ENCODE results near the gene ALPK1. TPM values are rescaled to one million over a fixed set of nuclear protein-coding genes. Genes with fewer than 3 reads are reported as not detected.
A peak's percentile ranks its signal among the peaks of the same experiment; 100 is the strongest.
"Not testable (repeated sequence)": the region's sequence is repeated elsewhere in the genome, so short reads cannot be mapped to it uniquely, and the experiment has no call there.

ALPK1 gene
- total RNA-seq, 2 experiments from 2014 or later: 14.0 to 14.7 TPM

GRCh38 chr4:112302320-112303274 lies 5.4 kb downstream of the ALPK1 start:
- H3K4me3 Mint-ChIP-seq: no peak overlapping the region
- peaks cover 16% of the 10 kb centered on the region for H3K36me3 Mint-ChIP-seq
- H3K4me1 Mint-ChIP-seq: peaks cover 27% of the 10 kb centered on the region
- no peak overlapping the region for H3K27ac Mint-ChIP-seq
- no peaks in the 10 kb centered on the region for H3K27me3 Mint-ChIP-seq
- no peaks in the 10 kb centered on the region for H3K9me3 Mint-ChIP-seq
- no peak for DNase-seq

- H3K9me3 Mint-ChIP-seq, H3K27me3 Mint-ChIP-seq, H3K4me3 Mint-ChIP-seq, DNase-seq, H3K27ac Mint-ChIP-seq: not testable (repeated sequence)
- Mint-ChIP-seq H3K36me3 (peaks cover 24% of the 10 kb centered on the region), H3K4me1 (peaks cover 28% of the 10 kb centered on the region)
These were observed 8.3 kb downstream of the ALPK1 start for GRCh38 chr4:112305477-112305876.

- H3K27me3 Mint-ChIP-seq, H3K9me3 Mint-ChIP-seq: not testable (repeated sequence)
- Mint-ChIP-seq H3K27ac (peak overlapping the region; percentile 30), H3K4me3 (peak overlapping the region; percentile 64), H3K4me1 (peaks cover 25% of the 10 kb centered on the region), H3K36me3 (peaks cover 24% of the 10 kb centered on the region)
- peak; percentile 40 for DNase-seq
These were observed 12.2 kb downstream of the ALPK1 start for GRCh38 chr4:112309263-112309791.

GRCh38 chr4:112311516-112311915 lies 14.3 kb downstream of the ALPK1 start:
- Mint-ChIP-seq H3K4me1 (peaks cover 25% of the 10 kb centered on the region), H3K27ac (no peak overlapping the region), H3K36me3 (peaks cover 20% of the 10 kb centered on the region), H3K9me3 (no peaks in the 10 kb centered on the region), H3K4me3 (no peak overlapping the region), H3K27me3 (no peaks in the 10 kb centered on the region)
- DNase-seq: no peak

GRCh38 chr4:112312610-112313239 lies 15.6 kb downstream of the ALPK1 start:
- no peak overlapping the region for H3K4me3 Mint-ChIP-seq
- peaks cover 15% of the 10 kb centered on the region for H3K36me3 Mint-ChIP-seq

GRCh38 chr4:112315446-112315845 lies 18.3 kb downstream of the ALPK1 start:
- no peaks in the 10 kb centered on the region for H3K27me3 Mint-ChIP-seq
- H3K4me3 Mint-ChIP-seq: no peak overlapping the region
- H3K4me1 Mint-ChIP-seq: peaks cover 2% of the 10 kb centered on the region
- no peak for DNase-seq
- no peak overlapping the region for H3K27ac Mint-ChIP-seq
- no peaks in the 10 kb centered on the region for H3K9me3 Mint-ChIP-seq
- peaks cover 7% of the 10 kb centered on the region for H3K36me3 Mint-ChIP-seq

More at GRCh38 chr4:112312610-112313239, 15.6 kb downstream of the ALPK1 start:
- peak overlapping the region; percentile 28 for H3K27ac Mint-ChIP-seq
- H3K9me3 Mint-ChIP-seq: no peaks in the 10 kb centered on the region
- H3K4me1 Mint-ChIP-seq: peaks cover 17% of the 10 kb centered on the region
- no peaks in the 10 kb centered on the region for H3K27me3 Mint-ChIP-seq
- no peak for DNase-seq

- no peaks in the 10 kb centered on the region for H3K27me3 Mint-ChIP-seq
- H3K9me3 Mint-ChIP-seq: no peaks in the 10 kb centered on the region
- no peak overlapping the region for H3K27ac Mint-ChIP-seq
- DNase-seq: no peak
- no peak overlapping the region for H3K4me3 Mint-ChIP-seq
- H3K36me3 Mint-ChIP-seq: peaks cover 7% of the 10 kb centered on the region
- peaks cover 2% of the 10 kb centered on the region for H3K4me1 Mint-ChIP-seq
These were observed 19.2 kb downstream of the ALPK1 start for GRCh38 chr4:112316360-112316759.

GRCh38 chr4:112318239-112319142 lies 21.3 kb downstream of the ALPK1 start:
- Mint-ChIP-seq H3K27me3 (no peaks in the 10 kb centered on the region), H3K4me1 (peaks cover 5% of the 10 kb centered on the region), H3K9me3 (no peaks in the 10 kb centered on the region), H3K4me3 (no peak overlapping the region), H3K27ac (no peak overlapping the region), H3K36me3 (peaks cover 9% of the 10 kb centered on the region)
- no peak for DNase-seq

- no peaks in the 10 kb centered on the region for H3K27me3 Mint-ChIP-seq
- no peaks in the 10 kb centered on the region for H3K9me3 Mint-ChIP-seq
- H3K4me3 Mint-ChIP-seq: no peak overlapping the region
- H3K27ac Mint-ChIP-seq: no peak overlapping the region
- H3K4me1 Mint-ChIP-seq: peaks cover 5% of the 10 kb centered on the region
- DNase-seq: peak; percentile 60
- H3K36me3 Mint-ChIP-seq: peaks cover 5% of the 10 kb centered on the region
These were observed 24.9 kb downstream of the ALPK1 start for GRCh38 chr4:112321776-112322684.

GRCh38 chr4:112322866-112323265 lies 25.7 kb downstream of the ALPK1 start:
- no peak overlapping the region for H3K4me3 Mint-ChIP-seq
- H3K27ac Mint-ChIP-seq: no peak overlapping the region
- peaks cover 2% of the 10 kb centered on the region for H3K36me3 Mint-ChIP-seq
- peaks cover 5% of the 10 kb centered on the region for H3K4me1 Mint-ChIP-seq
- no peak for DNase-seq
- H3K27me3 Mint-ChIP-seq: no peaks in the 10 kb centered on the region
- no peaks in the 10 kb centered on the region for H3K9me3 Mint-ChIP-seq

GRCh38 chr4:112325530-112325929 lies 28.4 kb downstream of the ALPK1 start:
- Mint-ChIP-seq H3K36me3 (peaks cover 2% of the 10 kb centered on the region), H3K27ac (no peak overlapping the region), H3K9me3 (no peaks in the 10 kb centered on the region), H3K4me1 (peaks cover 8% of the 10 kb centered on the region), H3K4me3 (no peak overlapping the region), H3K27me3 (no peaks in the 10 kb centered on the region)
- DNase-seq: no peak

- no peak overlapping the region for H3K27ac Mint-ChIP-seq
- H3K27me3 Mint-ChIP-seq: no peaks in the 10 kb centered on the region
- no peak overlapping the region for H3K4me3 Mint-ChIP-seq
- H3K36me3 Mint-ChIP-seq: peaks cover 2% of the 10 kb centered on the region
- H3K4me1 Mint-ChIP-seq: peaks cover 6% of the 10 kb centered on the region
- peak; percentile 6 for DNase-seq
- no peaks in the 10 kb centered on the region for H3K9me3 Mint-ChIP-seq
These were observed 31.0 kb downstream of the ALPK1 start for GRCh38 chr4:112327965-112328733.

GRCh38 chr4:112328734-112329130 lies 31.6 kb downstream of the ALPK1 start:
- H3K4me1 Mint-ChIP-seq: peaks cover 6% of the 10 kb centered on the region
- DNase-seq: no peak
- H3K4me3 Mint-ChIP-seq: no peak overlapping the region
- H3K9me3 Mint-ChIP-seq: no peaks in the 10 kb centered on the region
- H3K36me3 Mint-ChIP-seq: peaks cover 7% of the 10 kb centered on the region
- H3K27ac Mint-ChIP-seq: no peak overlapping the region
- no peaks in the 10 kb centered on the region for H3K27me3 Mint-ChIP-seq

All from activated naive CD8-positive, alpha-beta T cell treated with anti-CD3 and anti-CD28 coated beads for 36 hours (primary cell).